GM18520 (cell line): ENCODE data around the gene COL13A1.

ENCODE experiments used
- ATAC-seq: cut with Tn5 transposase; IDR thresholded peaks from one replicate; pipeline ENCODE4 v1.9.1; 2021; ENCODE audit not compliant: unreplicated experiment

Gene COL13A1

DNA sequence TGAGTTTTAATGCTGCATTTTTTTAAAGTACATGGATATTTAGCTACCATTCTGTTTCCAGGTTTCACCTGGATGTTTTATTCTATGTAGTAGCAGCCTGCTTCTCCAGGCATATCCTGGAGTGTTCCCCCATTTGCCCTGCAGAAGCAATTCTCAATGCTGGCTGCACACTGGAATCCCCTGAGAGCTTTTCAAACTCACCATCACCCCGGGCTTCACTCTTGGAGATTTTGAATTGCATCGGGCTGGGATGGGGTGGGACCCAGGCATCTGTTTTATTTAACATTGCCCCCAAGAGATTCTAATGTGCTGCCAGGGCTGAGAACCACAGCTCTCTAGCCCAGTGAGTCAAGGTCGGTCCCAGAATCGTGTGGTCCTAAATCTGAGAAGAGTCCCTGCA lies 137.8 kb downstream of the COL13A1 start:
- no peak for ATAC-seq

DNA sequence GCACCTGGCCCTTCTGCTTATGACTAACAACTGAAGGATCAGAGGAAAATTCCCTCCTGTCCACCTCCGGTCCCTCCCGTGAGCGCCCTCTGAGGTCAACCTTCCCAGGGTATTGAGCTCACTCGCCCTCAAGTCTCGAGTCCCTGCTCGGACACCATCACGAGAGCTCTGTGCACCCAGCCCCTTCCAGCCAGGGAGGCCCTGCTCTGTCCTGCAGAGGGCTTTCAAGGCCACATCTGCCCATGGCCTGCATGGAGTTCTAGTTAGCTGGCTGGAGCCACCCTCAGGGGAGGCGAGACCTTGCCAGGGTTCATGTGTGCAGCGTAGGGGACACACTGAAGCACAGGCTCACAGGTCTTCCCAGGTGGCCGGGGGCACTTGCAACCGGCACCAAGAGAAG lies 140.0 kb downstream of the COL13A1 start:
- no peak for ATAC-seq

DNA sequence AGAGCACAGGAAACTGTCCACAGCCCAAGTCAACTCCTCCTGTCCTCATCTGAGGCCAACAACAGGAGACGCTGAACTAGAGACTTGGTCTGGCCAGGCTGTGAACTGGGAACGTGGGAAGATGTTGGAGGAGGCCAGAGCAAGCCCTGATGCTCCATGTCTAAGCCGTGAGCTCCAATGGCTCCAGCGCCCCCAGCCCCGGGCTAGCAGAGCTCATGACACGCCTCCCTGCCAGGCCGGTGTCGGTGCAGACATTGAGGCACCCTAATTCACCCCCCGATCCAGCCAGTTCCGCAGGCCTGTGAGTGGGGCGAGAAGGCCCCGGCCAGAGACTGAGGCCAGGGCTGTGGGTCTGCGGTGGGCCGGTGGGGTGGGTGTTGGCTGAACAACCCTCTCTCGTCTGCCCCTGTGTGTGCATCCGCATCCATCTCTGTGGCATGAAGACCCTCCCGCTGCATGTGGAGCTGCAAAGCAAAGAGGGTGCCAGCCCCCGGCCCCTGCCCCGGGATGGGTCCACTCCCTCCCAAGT lies 141.7 kb downstream of the COL13A1 start:
- ATAC-seq: no peak

DNA sequence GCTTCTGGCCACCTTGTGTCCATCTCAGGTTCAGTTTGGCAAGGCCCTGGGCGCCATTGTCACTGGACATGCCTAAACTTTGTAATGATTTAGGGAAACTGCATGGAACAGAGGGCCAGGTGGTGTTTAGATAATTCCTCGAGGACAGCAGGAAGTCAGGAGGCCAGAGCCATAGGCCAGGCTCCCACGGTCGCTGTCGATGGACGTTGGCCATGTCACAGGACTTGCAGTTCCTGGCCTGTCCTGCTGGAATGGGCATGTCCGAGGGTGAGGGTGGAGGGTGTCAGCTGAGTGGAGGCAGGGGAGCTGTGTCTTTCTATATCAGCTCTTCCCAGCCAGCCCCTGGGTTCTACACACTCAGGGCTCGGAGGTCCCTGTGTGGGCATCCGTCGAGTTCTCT lies 143.1 kb downstream of the COL13A1 start:
- no peak for ATAC-seq

DNA sequence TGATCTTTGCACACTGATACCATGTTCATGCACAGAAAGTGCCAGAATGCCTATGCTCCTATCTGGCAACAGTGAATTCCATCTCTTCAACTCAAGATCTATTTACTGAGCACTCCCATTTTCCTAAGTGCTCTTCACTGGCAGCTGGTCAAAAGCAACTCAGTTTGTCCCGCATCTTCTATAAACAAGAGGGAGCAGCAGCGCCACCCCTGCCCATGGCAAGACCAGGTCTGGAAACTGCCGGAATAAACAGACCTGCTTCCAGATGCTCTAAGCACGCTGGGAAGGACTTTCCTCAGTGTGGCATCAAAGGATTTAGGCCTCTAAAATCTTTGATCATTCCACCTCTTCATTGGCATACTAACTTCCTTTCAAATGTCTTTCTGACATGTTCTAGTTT lies 146.6 kb downstream of the COL13A1 start:
- no peak for ATAC-seq

DNA sequence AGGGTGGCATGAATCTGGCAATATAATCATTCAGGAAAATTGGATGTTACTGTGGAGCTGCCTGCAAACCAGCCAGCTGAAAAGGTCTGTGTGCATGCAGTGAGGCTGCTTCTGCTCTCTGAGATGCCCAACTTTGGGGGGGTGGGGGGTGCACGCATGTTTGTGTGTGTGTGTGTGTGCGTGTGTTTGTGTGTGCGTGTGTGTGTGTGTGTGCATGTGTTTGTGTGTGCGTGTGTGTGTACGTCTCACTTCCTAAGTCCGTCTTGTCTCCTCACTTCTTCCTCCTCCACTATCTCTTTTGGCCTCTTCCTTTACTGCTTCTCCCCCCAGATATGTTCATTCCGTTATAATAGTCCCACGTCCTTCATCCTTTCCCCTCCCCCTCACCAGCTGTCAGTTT lies 148.1 kb downstream of the COL13A1 start:
- no peak for ATAC-seq

DNA sequence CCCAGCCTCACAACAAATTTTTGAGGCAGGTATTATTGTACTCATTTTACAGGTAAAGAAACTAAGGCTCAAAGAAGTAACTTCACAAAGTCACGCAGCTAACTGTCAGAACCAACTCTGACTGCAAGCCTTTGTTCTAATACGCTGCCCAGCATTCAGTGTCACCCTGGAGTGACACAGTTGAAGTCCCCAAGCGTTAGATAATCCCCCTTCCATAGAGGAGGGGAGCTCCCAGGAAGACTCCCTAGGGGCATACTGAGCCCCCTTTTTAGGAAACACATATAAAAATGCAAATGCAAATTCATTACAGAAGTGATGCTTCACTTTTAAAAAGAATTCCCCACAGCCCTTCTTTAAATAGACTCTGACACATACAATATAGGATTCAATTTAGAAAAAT lies 150.0 kb downstream of the COL13A1 start:
- ATAC-seq: no peak

DNA sequence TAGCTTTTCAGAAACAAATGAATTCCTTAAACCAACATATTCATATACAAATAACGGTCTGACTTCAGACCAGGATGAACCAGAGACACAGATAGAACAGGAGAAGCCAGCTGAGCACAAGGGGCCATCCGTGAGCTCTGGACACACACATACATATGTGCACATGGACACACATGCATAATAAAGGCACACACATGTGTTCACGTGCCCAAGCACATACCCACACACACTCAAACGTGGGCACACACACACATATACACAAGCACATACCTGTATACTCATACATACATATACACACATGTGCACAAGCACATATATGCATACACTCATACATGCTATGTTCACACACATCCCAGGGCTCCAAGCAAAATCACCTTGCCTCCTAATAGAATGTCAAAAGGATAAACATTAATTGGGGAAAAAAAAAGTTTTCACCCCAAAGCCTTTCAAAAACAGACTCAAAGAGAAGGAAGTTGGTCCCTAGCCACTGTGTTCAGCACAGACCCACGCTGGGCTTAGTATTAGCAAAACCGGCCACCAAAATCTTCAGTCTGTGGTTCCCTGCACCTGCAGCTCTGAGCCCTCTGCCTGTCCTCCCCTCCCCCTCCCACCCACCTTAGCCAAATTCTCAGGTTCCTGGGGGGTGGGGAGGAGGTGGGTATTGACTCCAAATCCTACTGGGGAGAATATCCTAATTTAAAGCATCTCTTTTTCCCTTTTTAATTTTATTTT lies 150.5 kb downstream of the COL13A1 start:
- no peak for ATAC-seq

DNA sequence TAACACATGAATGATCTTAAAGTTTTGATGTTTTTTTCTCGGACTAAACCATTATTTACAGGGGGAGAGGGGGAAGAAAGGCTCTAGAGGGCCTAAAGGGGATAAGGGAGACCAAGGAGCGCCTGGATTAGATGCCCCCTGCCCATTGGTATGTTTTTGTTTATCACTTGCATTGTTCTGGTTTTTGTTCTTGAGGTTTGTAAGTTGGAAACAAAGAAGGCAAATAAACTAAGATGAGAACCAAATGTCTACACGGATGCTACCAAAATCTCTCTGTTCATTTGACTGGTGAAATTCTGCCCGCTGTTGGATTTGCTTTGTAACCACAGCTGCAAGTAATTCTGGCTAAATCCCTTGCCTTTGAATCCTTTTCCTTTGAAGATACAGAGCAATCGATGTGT lies 151.1 kb downstream of the COL13A1 start:
- ATAC-seq: no peak

DNA sequence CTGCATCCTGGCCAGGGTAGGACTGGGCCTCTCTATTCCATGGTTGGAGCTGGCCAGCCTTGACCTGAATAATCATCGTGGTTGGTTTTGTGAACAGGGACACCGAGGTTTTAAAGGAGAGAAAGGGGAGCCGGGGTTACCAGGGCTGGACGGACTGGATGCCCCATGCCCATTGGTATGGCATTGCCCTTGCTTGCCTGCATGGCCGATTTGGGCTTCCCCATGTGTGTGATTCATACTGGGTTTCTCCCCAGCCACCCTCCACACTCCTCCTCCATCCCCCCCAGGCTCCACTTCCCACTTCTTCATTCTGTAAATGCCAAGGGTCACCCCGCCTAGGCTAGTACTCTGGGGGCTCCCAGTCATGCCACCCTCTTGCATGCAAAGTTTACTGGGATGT lies 152.1 kb downstream of the COL13A1 start:
- ATAC-seq: no peak

DNA sequence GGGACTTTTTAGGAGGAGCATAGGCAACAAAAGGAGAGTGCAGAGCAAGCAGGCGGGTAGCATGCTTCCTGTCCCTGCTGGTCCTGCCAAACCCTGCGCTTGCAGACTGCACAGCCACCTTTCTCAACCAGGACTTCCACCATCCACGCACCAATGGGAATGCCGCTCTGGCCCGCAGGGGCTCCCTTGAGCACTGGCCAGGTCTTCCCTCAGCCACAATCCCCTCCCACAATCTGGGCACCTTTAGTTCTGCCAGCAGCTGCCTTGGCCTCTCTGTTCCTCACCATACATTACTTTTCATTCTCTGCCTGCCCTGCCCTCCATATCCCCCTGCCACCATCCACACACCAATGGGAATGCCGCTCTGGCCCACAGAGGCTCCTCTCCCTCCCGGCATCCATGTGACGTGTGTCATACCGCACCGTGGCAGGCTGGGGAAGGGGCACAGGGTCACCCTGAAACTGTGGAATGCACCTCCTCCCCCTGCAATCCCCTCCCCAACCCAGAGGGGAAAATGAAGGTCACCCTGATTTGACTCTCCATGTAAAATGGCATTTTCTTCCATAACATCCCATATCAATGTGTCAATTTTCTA lies 153.6 kb downstream of the COL13A1 start:
- no peak for ATAC-seq

DNA sequence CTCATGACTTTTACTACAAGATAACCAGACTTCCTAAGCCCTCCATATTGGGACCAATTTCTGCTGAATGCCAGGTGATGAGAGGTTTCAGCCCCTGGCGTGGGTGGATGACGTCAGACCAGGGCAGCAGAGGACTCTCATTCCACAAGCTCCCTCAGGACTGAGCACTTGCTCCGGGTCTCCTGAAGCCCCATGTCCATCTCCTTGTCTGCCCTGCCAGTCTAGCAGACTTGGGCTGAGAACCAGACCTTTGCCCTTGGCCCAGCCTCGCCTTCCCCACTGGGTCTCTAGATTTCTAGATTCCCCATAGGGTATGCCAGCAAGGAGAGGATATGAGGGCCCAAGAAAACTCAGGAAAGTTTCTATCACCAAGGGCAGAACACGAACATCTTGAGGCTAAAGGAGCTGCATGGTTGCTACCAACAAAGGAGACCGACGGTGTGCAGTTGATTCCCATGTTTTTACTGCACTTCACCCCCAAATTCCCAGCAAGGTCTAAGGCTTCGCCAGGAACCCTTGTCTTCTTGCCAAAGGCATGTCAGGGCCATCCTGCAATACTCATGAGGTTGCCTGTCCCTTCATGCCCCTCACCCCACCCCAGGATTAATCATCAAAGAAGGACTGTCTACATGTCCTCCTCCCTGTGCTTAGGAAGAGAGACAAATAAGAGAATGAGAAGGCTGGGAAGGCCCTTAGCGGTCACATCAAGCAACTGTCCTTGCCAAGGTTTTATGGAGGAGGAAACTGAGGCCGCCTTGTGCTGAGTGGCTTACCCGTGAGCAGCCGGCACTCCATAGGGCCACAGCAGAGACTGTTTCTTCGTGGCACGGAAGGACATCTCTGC lies 154.4 kb downstream of the COL13A1 start:
- no peak for ATAC-seq

DNA sequence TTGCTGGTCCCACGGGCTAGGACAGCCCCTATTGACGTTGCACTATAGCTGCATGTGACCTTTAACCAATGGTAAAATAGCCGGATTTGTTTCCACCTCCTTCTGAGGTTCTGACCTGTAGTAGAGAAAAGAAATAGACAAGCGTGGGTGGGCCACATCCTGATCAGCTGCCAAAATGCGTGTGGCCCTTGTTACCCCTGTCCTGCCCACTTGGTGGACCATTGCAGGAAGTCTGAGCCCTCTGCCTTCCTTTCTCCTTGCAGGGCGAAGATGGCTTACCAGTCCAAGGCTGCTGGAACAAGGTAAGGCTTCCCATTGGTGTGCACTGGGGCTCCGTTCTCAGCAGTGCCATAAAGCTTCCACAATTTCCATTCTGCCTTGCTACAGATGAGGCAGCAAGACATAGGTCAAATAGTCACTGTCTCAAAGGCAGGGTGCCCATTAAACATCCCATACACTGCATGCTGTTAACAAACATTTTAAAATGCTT lies 155.1 kb downstream of the COL13A1 start:
- ATAC-seq: no peak

DNA sequence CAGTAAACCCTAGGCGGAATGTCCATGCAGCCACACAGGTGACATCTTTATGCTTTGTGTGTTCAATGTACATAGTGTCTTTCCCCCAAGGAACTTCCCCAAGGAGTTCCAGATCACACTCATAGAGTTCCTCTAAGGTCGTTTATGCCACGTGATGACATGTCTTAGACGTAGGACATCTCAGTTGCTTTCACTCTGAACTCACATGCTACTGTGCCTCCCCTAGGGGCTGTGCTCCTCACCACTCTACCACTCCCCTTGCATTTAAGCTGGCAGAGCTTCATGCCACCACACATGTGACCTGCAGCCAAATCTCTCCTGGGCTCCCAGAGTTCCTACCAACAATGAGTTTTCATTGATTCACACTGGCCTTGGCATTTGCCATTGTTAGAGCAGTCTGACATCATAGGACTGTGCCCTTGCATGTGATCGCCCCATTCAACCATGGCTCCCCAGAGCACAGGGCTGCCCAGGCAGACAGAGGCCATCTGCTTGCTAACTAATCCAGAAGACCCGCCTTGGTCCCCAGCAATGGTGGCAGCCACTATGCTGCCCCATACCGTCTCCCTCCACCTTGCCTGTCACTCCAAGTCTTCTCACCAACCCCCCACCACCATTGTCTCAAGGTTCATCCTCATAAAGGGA lies 155.7 kb downstream of the COL13A1 start:
- ATAC-seq: no peak

DNA sequence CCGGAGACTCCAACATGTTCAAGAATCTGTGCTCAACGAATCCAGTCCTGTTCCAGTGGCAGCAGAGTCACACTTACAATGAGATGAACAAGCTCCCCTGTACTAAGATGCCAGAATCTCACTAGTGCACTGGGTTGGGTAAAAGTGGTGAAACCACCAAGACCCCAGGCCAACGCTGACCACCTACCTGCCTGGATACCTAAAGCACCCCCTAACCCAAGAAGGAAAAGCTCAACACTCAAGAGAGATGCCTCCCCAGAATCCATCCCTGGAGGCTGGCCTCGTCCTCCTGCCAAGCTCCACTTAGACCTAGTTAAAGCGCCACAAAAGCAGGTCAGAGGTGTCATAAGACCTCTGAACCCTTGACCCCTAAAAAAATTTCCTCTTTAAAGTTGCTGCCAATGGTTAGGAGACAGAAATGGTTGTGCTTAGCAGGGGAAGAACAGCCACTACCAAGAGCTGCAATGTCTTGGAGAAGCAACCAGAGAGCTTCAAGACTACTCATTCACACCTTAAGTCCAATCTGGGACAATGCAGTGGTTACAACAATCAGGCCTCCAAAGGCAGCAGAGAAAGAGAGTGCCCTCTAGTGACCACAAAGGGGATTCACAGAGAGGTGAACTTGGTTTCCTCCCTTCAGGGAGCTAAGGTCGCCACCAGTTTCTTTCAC lies 156.3 kb downstream of the COL13A1 start:
- peak; percentile 47 for ATAC-seq

DNA sequence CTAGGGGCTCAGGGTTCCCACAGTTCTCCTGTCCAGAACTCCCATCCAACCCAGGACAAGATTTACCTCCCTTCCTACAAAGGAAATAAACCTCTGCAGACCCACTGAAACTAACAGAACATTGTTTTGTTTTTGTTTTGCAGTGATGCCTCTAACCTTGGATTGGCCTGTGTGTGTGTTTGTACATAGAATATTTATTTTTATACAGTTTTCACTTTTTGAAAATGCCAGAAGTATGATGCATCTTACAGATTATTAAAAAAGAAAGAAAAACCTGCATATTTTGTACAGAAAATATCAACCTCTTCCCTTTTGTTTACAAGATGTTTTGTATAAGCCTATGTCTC lies 156.8 kb downstream of the COL13A1 start:
- no peak for ATAC-seq

DNA sequence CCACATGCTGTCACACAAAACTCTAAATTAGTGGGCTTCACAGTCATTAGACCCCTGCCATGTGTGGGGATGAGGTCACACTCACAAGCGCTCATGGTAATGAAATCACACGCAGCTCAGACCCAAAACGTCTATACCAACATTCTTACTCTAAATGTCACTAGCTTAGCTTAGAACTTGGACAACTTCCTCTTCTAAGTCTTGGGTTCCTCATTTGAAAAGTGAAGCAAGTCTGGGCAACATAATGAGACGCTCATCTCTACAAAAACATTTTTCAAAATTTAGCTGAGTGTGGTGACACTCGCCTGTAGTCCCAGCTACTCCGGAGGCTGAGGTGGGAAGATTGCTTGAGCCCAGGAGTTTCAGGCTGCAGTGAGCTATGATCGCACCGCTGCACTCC lies 158.2 kb downstream of the COL13A1 start:
- no peak for ATAC-seq

DNA sequence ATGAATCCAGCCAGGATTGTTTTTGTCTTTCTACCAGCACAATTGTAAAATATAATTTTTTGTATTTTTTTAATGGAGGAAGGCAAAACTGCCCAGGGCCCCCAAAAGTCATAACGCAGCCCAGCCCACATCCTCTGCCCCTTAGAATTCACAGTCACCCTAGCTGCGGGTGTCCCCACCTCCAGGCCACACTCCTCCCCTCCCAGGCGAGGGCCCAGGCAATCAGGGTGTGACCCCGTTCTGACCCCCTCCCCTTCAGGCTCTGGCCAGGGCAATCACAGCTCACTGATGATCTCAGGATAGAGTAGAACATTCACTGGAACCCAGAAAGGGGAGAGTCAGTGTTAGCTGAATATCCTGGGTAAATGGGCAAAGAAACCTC lies 158.9 kb downstream of the COL13A1 start:
- ATAC-seq: no peak

DNA sequence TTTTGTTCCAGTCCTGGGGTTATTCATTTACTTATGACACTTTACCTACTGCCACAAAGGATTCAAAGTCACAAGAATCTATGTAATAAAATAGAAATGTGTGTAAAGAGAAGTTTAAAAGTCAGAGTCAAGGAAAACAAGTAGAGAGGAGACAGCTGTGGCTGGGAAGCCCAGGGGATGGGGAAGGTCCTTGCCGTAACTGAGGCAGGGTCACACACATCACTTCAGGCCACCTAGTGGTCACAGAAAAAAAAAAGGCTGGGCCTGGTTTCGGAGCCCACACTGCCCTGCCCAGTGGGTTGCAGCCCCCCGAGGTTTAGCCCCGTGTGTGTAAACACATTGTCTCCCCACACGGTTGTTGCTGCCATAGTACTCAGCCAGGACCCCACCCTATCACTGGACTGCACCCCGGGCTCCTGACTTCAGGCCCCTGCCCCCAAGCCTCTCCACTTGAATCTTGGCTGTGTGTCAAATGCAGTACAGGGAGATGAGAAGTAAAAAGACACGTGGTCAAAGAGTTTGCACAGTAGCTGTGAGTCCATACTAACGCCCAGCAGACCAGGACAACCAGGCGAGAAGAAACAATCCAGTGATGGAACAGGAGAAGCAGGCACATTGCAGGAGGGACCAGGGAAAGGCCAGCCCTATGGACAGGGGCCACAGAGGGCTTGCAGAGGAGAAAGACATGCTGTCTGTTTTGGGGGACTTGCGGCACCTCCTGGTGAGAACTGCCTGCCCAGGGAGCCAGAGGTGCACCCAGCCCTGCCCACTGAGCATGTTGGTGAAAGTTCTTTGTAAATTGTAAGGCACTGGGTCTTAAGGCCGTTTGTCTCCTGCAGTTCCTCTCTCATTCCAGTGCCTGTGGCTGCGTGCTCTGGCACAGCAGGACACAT lies 159.5 kb downstream of the COL13A1 start:
- ATAC-seq: no peak
